Mesothelial cell of epicardium (in vitro differentiated cells): ENCODE results near the gene JPH2. TPM values are rescaled to one million over a fixed set of nuclear protein-coding genes. Genes with fewer than 3 reads are reported as not detected.

Experiments
- DNase-seq, 2 experiments: peaks; one replicate each; pipeline ENCODE4 v3.0.0; 2021; ENCODE audit warnings: low spot score in 2 of 2; ENCODE audit not compliant: unreplicated experiment in 2 of 2
- H3K27ac Mint-ChIP-seq: 2 replicates; pipeline ENCODE4 v1.8.0; 2021; ENCODE audit warnings: mixed read lengths
- H3K27me3 Mint-ChIP-seq: 2 replicates; pipeline ENCODE4 v1.8.0; 2021; ENCODE audit warnings: low read depth, mixed read lengths
- H3K36me3 Mint-ChIP-seq: 2 replicates; pipeline ENCODE4 v1.8.0; 2021; ENCODE audit warnings: mixed read lengths
- H3K4me1 Mint-ChIP-seq: 2 replicates; pipeline ENCODE4 v1.8.0; 2021; ENCODE audit warnings: mixed read lengths
- H3K4me3 Mint-ChIP-seq: 2 replicates; pipeline ENCODE4 v1.8.0; 2021; ENCODE audit warnings: mild to moderate bottlenecking, moderate library complexity, mixed read lengths
- H3K9me3 Mint-ChIP-seq: 2 replicates; pipeline ENCODE4 v1.8.0; 2021; ENCODE audit warnings: mixed read lengths
- CTCF ChIP-seq: fragments of 200-600 bp; sonication (generic); IDR thresholded peaks from one replicate; pipeline ENCODE4 v1.5.0; 2021; ENCODE audit warnings: antibody characterized with exemption; ENCODE audit not compliant: unreplicated experiment
- total RNA-seq: library from RNA; stranded (reverse); gene quantifications from 3 replicates; pipeline ENCODE4 v1.2.1, GENCODE V29; 2021

Gene JPH2
- total RNA-seq, 1 donor from 2014 or later = 3.5 TPM

- no peaks in the 10 kb centered on the region for H3K9me3 Mint-ChIP-seq
- H3K27ac Mint-ChIP-seq = no peak overlapping the region
Observed at GRCh38 chr20:44185574-44185973, 1.4 kb downstream of the JPH2 start.

GRCh38 chr20:44183282-44183681 lies 3.7 kb downstream of the JPH2 start:
- no peak overlapping the region for H3K27ac Mint-ChIP-seq
- H3K4me1 Mint-ChIP-seq = peaks cover 39% of the 10 kb centered on the region
- H3K36me3 Mint-ChIP-seq = no peaks in the 10 kb centered on the region
- no peak for TF ChIP-seq CTCF
- H3K9me3 Mint-ChIP-seq = no peaks in the 10 kb centered on the region
- no peak for DNase-seq
- H3K27me3 Mint-ChIP-seq = no peaks in the 10 kb centered on the region
- H3K4me3 Mint-ChIP-seq = no peak overlapping the region

More at GRCh38 chr20:44185574-44185973, 1.4 kb downstream of the JPH2 start:
- H3K36me3 Mint-ChIP-seq = no peaks in the 10 kb centered on the region
- DNase-seq = no peak
- H3K4me1 Mint-ChIP-seq = peaks cover 41% of the 10 kb centered on the region
- no peak for TF ChIP-seq CTCF
- H3K4me3 Mint-ChIP-seq = peak overlapping the region; percentile 27
- H3K27me3 Mint-ChIP-seq = no peaks in the 10 kb centered on the region

GRCh38 chr20:44182863-44183262 lies 4.1 kb downstream of the JPH2 start:
- Mint-ChIP-seq H3K27ac (no peak overlapping the region), H3K4me3 (no peak overlapping the region), H3K27me3 (no peaks in the 10 kb centered on the region), H3K4me1 (peaks cover 35% of the 10 kb centered on the region), H3K36me3 (no peaks in the 10 kb centered on the region), H3K9me3 (no peaks in the 10 kb centered on the region)
- no peak for TF ChIP-seq CTCF
- no peak for DNase-seq

- Mint-ChIP-seq H3K4me3 (no peak overlapping the region), H3K36me3 (no peaks in the 10 kb centered on the region), H3K9me3 (no peaks in the 10 kb centered on the region), H3K27me3 (no peaks in the 10 kb centered on the region), H3K4me1 (peaks cover 30% of the 10 kb centered on the region), H3K27ac (no peak overlapping the region)
- no peak for TF ChIP-seq CTCF
- no peak for DNase-seq
Observed at GRCh38 chr20:44182135-44182765, 4.7 kb downstream of the JPH2 start.

GRCh38 chr20:44181611-44182010 lies 5.4 kb downstream of the JPH2 start:
- Mint-ChIP-seq H3K4me3 (no peak overlapping the region), H3K27me3 (no peaks in the 10 kb centered on the region), H3K27ac (peak overlapping the region; percentile 48), H3K36me3 (no peaks in the 10 kb centered on the region), H3K9me3 (no peaks in the 10 kb centered on the region), H3K4me1 (peaks cover 25% of the 10 kb centered on the region)
- TF ChIP-seq CTCF = no peak
- no peak for DNase-seq
